GM19452 (cell line): ENCODE results near the gene ZDHHC8.

Experiments used
- ATAC-seq: cut with Tn5 transposase; IDR thresholded peaks from one replicate; pipeline ENCODE4 v1.9.1; 2021; ENCODE audit not compliant: unreplicated experiment

The ZDHHC8 gene, protein sequence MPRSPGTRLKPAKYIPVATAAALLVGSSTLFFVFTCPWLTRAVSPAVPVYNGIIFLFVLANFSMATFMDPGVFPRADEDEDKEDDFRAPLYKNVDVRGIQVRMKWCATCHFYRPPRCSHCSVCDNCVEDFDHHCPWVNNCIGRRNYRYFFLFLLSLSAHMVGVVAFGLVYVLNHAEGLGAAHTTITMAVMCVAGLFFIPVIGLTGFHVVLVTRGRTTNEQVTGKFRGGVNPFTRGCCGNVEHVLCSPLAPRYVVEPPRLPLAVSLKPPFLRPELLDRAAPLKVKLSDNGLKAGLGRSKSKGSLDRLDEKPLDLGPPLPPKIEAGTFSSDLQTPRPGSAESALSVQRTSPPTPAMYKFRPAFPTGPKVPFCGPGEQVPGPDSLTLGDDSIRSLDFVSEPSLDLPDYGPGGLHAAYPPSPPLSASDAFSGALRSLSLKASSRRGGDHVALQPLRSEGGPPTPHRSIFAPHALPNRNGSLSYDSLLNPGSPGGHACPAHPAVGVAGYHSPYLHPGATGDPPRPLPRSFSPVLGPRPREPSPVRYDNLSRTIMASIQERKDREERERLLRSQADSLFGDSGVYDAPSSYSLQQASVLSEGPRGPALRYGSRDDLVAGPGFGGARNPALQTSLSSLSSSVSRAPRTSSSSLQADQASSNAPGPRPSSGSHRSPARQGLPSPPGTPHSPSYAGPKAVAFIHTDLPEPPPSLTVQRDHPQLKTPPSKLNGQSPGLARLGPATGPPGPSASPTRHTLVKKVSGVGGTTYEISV

DNA sequence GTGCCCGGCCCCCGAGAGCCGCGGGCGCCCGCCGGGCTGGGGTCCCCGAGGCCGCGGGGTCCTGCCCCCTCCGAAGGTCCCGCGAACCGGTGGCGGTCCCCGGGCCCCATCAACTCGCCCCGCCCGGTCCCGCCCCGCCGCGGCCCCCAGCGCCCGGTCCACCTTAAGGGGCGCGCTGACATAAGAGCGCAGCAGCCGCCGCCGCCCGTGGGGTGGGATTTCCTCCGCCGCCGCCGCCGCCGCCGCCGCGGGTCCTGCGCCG, at the start of gene ZDHHC8:
Gene ZDHHC8, plus strand, starts transcription at position 208 of the 262 bp plus-strand sequence. CDS start 144 bp downstream, outside the sequence.
- ATAC-seq = peak; percentile 46

DNA sequence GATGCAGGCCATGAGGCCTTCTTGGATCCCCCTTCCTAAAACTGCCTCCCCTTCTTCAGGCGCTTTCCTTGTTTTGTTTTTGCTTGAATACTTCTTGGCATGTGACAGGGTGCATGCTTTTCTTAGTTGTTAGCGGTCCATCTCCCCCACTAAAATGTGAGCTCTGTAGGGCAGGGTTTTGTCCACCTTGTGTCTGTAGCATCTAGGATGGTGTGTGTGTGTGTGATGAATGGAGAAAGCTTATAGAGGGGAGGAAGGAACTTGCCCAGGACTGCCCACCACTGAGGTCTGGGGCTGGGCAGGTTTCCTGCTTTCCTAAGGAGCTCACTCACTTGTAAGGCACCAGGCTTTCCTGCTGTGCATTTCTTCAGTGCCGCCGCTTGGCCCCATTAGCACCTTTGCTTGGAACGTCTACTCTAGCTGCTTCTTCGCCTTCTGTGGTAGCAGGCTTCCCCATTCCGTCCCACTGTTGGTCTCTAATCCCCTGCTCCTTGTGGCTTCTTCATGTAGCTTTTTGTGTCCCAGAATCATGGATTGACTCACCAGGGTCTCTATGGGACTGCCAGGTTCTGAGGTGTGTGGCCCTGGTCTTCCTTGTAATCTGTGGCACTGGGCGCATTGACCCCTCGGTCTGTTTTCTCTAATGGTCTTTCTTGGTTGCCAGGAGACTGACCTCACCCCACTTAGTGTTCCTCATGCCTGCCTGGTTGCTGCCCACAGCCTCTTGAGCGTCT, 48.3 kb upstream of the ZDHHC8 start:
- no peak for ATAC-seq

DNA sequence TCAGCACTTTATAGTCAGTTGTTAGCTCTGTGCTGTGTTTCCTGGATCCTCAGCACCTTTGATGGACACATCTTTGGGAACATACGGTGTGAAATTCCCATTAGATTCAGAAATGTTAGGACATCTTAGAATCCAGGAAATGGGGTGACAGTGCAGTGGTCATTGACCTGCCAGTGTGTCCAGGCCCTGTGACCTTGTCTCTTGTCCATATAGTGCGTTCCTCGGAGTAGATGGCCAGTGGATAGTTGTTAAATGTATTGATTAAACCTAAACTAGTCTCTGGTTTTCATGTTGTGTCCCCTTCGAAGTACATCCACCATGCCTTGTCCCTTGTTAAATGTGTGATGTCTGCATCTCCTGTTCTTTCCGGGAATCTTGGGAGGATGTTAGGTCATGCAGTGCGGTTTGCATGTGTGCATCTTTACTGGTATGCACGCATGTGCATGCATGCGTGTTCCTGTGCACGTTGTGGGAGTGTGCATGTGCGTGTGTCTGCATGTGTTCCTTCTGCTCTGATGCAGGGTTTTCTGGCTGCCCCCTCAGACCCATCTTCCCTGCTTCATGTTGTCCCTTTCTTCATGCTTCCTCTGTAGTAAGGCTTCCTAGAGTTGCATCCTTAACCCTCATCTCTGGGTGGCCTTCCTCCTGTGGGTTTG, 47.6 kb upstream of the ZDHHC8 start:
- no peak for ATAC-seq

DNA sequence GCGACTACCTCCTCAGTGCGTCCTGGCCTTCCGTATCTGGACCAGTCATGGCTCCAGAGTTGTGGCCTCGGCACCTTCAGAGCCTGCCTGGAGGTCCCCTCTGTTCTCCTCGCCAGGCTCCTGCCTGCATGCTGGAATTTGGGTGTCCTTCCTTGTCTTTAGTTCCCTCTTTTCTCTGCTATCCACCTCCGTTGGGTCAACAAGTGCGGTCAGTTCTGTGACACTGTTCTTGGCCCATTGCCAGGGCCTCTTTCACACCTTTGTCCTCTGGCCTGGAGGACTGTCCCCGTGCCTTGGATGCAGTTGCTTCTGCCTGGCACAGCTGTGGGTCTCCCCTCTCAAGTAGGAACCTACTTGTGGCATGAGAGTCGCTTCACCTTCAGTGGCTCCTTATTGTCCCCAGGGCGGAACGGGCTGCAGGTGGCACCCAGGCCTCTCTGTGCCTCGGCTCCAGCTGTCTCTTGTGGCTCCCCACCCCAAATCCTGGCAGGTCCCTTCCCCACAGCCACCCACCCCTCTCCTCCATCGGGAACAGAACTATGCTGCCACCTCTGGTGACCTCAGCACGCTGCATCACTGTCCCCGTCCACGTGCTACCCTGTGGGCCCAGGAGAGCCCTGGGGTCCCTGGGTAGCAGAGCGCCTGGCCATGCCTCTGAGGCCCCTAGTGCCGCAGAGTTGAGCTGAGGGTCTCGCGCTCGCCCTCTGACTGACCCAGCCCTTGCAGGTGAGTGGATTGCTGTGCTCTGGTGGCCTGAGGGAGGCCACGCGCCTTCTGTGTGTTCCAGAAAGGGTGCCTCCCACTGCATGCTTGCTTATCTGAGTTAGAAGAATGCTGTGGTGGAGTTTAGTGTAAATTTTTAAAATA, 46.8 kb upstream of the ZDHHC8 start:
- no peak for ATAC-seq

DNA sequence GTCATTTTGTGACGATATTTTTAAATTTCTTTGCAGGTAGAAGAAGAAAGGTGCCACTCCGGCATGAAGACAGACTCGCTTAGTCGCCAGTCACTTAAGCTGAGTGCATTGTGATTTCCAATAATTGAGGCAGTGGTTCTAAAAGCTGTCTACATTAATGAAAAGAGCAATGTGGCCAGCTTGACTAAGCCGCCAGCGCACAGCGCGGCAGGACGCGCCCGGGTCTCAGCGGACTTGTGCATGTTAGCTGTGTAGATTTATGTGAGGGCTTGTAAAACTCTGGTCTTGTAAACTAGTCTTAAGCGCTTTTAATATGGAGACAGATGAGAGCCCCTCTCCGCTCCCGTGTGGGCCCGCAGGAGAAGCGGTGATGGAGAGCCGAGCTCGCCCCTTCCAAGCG, 46.0 kb upstream of the ZDHHC8 start:
- ATAC-seq = no peak

DNA sequence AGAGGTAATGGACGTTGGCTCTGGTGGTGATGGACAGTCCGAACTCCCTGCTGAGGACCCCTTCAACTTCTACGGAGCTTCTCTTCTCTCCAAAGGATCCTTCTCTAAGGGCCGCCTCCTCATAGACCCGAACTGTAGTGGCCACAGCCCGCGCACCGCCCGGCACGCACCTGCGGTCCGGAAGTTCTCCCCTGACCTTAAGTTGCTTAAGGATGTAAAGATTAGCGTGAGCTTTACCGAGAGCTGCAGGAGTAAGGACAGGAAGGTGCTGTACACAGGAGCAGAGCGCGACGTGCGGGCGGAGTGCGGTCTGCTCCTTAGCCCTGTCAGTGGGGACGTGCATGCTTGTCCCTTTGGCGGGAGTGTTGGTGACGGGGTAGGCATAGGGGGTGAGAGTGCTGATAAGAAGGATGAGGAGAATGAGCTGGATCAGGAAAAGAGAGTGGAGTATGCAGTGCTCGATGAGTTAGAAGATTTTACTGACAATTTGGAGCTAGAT, 45.5 kb upstream of the ZDHHC8 start:
- no peak for ATAC-seq

DNA sequence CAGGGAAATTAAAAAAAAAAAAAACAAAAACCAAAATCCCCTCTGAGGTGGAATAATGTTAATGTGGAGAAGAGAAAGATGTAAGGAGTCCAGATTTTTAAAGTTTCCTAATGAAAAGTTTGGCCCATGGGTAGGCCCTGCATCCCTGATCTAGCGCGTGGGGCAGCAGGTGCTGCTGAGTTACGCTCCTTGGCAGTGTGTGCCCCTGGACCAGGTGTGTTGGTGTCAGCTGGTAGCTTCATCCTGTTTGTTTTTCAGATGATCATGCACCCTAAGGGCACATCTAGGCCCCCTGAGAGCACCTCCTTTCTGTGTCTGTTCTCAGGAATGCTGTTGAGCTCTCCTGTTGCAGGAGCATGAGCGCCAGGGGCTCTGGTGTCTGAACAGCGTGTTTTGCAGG, 44.8 kb upstream of the ZDHHC8 start:
- no peak for ATAC-seq

DNA sequence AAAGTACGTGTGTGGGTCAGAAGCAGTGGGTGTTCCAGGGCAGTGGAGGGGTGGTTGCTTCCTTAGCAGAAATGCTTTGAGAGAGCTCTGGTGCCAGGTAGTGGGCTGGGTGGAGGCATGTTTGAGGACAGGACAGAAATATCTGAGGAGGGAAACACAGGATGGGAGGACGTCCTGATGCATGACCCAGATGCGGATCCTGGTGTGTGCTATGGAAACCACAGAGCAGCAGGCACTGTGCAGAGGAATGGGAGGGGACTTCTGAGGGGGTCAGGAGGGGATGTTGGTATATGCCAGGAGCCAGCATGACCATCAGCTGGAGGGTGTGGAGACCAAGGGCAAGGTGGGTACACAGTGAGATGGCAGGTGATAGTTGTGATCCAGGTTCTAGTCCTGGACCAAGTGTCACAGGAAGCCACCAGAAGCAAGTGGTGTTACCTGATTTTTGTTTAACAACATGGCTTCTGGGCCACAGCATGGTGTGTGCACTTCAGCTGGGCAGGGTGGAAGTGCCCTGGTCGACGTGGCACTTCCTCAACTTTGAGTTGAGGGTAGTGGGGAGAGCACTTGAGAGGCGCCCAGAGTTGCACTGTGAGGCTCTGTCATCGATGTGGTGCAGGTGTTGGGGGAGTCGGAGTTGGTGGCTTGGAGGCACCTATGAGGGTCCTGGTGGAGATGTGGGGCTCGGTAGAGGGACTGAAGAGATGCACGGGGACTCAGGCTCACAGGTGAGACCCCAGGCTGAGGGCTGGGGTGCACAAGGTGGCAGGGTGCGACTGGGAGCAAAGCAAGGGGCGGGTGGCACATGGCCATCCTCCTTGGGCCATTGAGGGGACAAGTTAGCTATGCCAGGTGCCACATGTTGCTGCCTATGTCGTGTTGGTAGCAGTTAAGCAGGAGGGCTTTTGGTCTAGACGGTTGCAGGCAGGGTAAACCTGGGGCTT, 44.0 kb upstream of the ZDHHC8 start:
- ATAC-seq = no peak

DNA sequence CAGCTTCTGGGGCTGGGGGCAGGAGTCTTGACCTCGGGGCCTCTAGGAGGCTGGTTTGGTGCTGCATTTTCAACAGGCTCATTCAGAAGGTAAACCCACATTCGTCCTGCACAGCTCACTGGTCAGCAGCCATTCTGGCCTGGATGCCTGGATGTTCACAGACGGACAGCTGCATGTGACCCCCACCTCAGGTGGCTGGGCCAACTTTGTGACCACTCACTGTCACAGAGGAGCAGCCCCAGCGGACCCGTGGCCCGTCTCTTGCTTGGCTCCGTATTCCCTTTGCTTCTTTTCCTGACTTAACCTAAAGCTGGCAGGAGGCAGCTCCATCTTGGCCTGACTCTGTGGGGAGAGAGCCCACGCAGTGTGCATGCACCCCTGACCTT, 43.3 kb upstream of the ZDHHC8 start:
- ATAC-seq = no peak

DNA sequence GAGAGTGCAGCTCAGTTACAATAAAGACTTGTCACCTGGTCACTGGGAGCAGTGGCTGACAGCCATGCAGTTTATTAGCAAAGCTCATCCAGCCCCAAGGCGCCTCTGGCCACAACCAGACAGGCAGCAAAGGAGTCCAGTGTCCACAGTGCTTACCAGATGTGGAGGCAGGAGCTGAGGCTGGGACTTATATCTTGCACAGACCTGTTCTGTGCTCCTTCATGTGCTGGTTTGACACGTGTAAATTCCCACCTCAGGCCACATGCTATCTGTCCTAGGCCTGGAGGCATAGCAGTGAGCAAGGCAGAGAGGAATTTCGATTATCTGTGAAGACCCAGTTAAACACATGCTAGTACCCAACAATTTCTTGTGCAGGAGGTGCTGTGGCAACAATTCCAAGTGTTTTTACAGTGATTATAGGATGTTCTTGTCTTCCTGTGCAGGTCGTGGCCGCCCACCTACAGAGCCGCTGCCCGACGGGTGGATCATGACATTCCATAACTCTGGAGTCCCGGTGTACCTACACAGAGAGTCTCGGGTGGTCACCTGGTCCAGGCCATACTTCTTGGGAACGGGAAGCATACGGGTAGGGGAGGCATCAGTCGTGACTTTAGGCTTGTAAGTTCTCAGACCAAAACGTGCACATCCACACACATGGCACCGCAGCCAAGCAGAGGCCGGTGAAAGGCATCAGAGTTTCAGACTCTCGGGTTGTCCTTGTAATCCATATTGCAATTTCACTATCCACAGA, 42.2 kb upstream of the ZDHHC8 start:
- ATAC-seq = no peak

DNA sequence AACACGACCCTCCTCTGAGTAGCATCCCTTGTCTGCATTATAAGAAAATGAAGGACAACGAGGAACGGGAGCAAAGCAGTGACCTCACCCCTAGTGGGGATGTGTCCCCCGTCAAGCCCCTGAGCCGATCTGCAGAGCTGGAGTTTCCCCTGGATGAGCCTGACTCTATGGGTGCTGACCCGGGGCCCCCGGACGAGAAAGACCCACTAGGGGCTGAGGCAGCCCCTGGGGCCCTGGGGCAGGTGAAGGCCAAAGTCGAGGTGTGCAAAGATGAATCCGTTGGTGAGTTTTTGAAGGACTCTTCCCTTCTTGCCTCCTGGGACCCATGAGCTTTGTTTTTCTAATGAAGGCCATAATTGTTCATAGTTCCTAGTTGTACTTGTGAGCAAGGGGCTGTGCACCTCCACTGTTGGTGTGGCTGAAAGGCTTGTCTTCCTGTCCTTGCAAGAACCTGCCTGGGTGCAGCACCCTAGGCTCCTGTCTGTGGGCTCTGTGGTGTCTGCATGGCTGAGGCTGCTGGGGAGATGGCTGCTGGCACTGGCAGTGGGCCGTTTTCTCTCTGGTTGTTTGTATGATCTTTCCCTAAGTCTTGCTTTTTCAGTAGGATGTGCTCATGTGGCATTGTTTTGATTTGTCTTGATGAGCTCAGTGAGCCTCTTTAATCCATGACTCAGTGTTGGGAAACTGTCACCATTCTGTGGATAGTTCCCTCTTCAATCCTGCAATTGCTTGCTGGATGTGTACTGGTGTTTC, 41.5 kb upstream of the ZDHHC8 start:
- ATAC-seq = no peak

DNA sequence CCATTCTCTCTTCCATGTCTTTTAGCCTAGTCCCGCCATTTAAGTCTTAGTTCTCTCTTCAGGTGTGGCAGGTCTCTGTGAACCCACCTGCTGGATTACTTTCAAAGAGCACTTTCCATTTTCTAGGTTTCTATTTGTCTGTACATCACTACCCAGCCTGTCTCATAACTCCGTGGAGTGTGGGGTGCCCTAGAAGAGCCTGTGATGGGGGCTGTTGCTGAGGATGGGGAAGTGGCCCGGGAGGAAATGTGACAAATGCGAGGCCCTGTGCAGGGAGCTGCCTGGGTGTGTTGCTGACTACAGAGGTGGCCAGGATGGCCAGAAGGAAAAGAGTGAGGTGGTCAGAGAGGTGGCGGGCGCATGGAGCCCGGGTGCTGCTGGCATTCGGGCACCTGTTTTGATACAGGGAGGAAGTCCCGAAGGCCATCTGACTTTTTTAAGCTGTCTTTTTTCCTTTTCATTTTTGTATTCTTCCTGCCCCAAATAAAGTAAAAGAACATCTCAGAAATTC, 40.8 kb upstream of the ZDHHC8 start:
- no peak for ATAC-seq

DNA sequence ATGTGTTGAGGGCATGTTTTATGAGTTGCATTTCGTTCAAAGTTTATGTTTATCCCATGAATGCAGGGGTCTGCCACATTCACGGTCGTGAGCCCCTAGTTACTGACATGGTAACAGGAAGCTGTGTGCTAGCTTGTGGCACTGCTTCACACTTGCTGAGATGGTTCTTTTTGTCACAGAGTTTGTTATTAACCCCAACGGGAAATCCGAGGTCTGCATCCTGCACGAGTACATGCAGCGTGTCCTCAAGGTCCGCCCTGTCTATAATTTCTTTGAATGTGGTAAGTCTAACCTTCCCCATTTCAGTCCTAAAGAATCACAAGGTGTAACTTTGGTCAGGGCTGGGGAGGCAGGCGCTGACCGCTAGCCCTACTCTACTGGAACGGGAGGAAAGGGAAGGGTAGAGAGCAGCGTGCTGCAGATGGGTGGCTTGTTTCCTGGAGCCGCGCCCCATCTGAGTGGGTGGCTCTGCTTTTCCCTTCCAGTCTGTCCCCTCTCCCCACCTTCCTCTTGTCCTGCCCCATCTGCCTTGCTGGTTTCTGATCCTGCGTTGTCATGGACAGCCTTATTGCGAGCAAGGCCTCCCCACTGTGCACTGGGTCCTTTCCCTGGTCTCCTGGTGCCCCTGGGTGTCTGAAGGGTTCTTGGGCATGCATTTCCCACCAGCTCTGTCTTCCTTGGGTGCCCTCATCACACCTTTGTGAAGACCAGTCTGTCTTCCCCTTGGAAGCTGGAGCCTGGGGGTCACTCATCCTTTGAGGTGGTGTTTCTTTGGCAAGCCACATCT, 39.7 kb upstream of the ZDHHC8 start:
- ATAC-seq = no peak

DNA sequence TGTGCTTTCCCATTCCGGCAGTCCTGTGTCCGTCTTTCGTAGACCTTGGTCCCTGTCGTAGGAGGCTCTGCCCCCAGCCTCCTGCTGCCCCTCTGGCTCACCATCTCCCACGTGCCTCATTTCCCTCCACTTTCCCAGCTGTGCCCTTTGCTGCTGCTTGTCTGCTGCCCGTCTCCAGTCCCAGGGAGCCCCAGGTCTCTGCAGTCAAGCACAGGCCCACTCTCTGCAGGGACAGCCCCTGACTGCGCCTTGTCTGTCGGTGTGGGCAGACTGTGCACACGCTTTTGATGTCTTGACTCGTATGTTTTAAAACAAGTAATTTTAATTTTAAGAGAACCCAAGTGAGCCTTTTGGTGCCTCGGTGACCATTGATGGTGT, 39.1 kb upstream of the ZDHHC8 start:
- ATAC-seq = no peak

DNA sequence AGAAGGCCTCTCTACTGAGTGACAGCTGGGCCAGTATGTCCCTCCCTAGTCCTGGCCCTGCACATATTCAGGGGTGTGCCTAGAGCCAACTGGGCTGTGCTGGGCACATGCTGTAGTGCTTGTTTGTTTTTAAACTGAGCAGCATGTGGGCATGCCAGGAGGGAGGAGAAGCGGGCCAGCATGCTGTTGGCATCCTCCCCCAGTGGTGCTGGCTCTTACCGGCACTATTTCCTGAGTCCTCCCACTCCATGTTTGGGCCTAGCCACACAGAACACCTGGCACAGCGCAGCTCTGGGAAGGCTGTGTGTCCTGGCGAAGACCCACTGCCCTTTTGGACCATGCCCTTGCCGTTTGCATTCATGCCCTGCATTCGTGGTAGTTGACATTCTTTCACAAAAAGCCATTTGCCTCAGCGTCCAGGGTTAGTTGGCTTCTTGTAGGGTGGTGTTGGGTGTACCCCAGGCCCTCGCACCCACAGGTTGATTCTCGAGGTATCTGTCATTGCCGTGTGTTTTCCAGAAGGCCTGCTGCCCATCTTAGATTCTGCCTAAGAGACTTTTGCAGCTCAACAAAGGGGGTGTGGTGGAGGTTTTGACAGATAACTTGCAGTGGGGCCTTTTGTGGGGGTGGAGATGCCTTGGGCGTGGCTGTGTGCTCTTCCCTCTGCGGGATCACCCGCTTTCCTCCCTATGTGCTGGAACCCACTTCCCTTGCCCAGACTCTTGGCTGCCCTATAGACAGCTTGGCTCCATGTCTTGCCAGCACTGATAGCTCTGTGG, 38.0 kb upstream of the ZDHHC8 start:
- no peak for ATAC-seq

DNA sequence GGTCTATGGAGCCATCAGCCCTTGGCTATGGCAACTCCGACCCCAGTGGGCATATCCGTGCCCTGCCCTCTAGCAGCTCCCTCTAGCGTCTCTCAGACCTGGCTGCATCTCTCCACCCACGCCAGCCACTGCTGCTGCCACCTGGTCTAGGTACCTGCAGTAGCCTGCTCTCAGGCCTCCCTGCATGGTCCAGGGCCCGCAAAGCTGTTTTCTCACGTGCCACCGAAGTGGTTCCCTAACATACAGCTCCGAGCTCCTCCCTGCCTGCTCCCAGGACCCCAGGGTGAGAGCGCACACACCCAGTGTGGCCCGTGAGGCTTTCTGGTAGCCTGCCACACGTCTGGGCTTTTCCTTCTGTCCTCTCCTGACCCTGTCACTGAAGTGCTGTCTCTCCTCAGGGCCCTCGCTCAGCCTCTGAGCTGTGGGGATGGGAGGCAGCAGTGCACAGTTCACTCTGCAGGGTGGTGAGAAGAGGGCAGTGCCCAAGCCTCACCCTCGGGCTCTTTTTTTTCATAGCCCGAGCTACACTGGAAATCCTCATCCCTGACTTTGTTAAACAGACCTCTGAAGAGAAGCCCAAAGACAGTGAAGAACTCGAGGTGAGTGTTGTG, 37.3 kb upstream of the ZDHHC8 start:
- ATAC-seq = no peak
